Astrocyte of the spinal cord (primary cell): ENCODE data around the gene ADAM8.

Experiments used
- DNase-seq: peaks from one replicate; pipeline ENCODE4 v3.0.0; 2011; ENCODE audit warnings: low read depth, low spot score
- H3K4me3 ChIP-seq: 2 replicates; pipeline ENCODE4 v1.5.1; 2011; ENCODE audit warnings: low read depth, mild to moderate bottlenecking, low read length, moderate library complexity
- in situ Hi-C: cut with HindIII; loops from 2 replicates; pipeline ENCODE4 v1.10.0; 2017; ENCODE audit warnings: low sequenced_read_pairs
- TF ChIP-seq, protein P1 (sequence below): IDR thresholded peaks from 2 replicates; pipeline ENCODE4 v1.5.1; 2012; ENCODE audit warnings: low read depth, mild to moderate bottlenecking, low read length, inconsistent platforms

The ADAM8 gene

DNA sequence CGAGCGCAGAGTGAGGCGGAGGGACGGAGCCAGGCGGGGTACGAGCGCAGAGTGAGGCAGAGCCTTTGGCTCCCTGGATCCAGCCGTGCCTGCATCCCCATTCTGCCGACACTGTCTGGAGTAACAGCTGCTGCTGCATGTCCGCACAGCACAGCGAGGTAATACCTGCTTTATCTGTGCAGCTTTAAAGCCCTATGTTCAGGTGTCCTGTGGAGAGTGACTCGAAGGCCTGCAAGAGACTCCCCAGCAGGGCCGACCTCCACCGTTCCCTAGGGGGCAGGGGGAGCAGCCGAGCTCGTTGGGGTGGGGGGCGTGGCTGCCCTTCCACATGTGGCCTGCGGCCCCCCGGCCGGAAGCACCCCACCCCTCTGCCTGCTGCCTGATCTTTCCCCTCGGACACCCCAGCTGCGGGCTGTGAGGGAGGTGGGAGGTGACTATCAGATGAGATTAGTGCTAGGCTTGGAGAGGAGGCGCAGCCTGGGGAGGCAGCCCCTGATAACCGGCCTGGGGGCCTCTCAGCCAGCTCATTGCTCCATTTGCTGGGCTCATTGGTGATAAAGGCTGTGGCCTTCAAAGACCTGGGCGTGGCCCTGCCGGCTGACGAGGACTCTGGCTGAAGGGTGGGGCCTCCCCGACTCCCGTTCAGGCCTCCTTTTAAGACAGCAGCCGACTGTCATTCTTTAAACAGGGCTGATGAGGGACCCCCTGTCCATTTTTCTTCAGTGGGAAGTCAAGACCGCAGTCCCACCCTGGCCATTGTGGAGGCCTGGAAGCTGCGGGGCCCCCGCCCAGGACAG is 31.0 kb downstream of the ADAM8 start:
- H3K4me3 ChIP-seq: no peak overlapping the region
- TF ChIP-seq, protein P1, sequence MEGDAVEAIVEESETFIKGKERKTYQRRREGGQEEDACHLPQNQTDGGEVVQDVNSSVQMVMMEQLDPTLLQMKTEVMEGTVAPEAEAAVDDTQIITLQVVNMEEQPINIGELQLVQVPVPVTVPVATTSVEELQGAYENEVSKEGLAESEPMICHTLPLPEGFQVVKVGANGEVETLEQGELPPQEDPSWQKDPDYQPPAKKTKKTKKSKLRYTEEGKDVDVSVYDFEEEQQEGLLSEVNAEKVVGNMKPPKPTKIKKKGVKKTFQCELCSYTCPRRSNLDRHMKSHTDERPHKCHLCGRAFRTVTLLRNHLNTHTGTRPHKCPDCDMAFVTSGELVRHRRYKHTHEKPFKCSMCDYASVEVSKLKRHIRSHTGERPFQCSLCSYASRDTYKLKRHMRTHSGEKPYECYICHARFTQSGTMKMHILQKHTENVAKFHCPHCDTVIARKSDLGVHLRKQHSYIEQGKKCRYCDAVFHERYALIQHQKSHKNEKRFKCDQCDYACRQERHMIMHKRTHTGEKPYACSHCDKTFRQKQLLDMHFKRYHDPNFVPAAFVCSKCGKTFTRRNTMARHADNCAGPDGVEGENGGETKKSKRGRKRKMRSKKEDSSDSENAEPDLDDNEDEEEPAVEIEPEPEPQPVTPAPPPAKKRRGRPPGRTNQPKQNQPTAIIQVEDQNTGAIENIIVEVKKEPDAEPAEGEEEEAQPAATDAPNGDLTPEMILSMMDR: no peak
- no peak for DNase-seq
- in situ Hi-C loops: no loop called here

DNA sequence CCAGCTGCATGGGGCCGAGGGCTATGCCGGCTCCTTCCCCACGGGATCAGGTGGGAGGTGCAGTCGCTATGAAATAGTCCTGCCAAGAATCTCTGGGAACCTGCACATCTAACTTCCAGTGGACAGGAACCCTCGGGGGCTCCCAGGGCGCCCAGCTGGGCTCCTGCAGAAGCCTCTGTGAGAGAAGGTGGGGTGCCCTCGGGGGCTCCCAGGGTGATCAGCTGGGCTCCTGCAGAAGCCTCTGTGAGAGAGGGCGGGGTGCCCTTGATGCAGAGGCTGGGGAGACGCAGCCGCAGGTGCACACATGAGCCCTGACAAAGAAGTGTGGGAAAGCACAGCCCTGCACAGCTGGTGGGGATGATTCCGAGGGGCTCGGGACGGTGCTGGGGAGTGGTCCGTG is 33.1 kb downstream of the ADAM8 start:
- TF ChIP-seq, protein P1: no peak
- no peak for DNase-seq
- no peak overlapping the region for H3K4me3 ChIP-seq
- in situ Hi-C loops: no loop called here

DNA sequence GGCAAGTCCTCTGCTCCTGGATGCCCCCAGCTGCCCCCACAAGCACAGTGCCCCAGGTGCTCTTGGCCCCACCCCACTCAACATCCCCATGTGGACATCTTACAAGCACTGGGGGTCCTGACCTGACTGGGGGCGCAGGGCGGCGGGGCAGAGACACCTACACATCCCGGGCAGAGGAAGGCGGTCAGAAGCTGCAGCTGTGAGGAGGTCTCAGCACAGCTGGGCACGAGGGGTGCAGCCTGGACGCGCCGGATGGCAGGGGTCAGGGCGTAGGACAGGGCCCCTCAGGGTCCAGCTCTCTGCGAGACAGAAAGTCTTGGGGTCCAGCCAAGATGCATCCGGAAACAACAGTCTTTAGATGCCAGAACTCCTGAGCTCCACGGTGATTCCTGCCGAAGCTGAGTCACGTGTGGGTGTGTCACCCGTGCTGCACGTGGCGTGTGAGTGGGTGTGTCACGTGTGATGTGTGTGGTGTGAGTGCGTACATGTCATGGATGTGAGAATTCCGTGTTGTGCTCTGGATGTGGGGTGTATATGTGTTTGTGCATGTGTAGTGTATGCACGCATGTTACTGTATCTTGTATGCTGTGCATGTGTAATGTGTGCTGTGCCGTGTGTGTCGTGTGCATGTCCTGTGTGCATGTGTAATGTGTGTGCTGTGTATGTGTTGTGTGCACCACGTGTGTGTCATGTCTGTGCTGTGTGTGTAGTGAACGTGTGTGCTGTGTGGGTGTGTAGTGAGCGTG is 33.9 kb downstream of the ADAM8 start:
- in situ Hi-C loops: no loop called here
- no peak for DNase-seq
- H3K4me3 ChIP-seq: no peak overlapping the region
- TF ChIP-seq, protein P1: no peak

DNA sequence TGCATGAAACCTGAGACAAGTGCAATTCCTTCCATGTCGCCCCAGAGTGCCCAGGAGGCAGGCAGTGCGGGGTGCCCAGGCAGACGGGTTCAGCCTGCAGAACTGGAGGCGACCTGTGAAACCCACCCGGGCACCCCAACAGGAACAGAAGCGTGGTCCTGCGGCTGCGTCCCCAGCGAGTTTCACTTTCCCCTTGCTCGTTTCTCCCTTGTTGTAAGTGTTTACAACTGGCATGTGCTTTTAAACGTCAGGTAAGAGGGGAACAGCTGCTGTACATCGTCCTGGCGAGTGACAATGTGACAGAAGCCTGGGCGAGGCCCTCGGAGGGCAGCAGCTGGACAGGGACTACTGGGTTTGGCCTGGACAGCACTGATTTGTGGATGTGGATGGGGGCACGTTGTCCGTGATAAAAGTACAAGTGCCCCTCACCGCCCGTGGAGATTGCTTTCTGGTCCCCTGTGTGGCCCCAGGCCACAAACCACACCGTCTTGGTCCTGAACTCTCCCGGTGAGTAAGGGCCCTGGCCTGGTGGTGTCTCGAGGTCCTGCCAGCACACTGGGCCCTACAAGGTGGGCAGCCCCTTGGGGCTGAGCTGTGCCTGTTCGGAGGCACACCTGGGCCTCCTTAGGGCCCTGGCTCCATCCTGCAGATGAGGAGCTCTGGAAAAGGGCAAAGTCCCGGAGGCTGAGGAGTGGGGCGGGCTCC is 35.0 kb downstream of the ADAM8 start:
- no peak for DNase-seq
- H3K4me3 ChIP-seq: no peak overlapping the region
- in situ Hi-C loops: no loop called here
- TF ChIP-seq, protein P1: no peak

DNA sequence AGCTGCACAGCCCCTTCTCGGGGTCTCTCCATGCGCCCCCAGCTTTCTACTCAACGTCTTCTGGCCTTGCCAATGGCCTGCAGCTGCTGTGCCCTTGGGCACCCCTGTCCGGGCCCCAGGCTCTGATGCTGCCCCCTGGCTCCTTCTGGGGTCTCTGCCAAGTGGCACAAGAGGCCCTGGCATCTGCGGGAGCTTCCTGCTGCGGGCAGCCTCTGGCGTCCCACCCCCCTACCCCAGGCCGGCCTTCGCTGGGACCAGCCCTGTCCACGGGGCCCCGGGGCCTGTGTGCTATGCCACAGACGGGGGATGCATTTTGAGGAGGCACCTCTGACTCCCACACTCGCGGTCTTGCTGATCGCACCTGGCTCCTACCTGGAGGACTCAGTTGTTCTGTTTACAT is 36.7 kb downstream of the ADAM8 start:
- no peak overlapping the region for H3K4me3 ChIP-seq
- in situ Hi-C loops: no loop called here
- TF ChIP-seq, protein P1: no peak
- DNase-seq: no peak

DNA sequence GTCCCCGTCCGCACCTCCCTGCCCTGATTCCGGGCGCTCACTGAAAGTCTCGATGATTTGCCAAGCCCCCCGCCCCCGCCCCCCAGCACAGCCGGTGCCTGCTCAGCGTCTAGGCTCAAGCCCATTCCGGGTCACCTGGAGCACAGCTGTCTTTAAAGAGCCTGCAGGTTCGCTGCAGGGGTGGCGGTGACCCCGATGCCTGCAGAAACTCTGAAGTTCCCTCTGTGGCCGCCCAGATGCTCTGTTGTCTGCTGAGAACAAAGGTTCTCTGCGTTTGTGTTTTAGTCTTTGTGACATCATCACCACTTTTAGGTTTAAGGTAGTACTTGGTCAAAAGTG is 38.2 kb downstream of the ADAM8 start:
- no peak for DNase-seq
- H3K4me3 ChIP-seq: no peak overlapping the region
- TF ChIP-seq, protein P1: no peak
- in situ Hi-C loops: no loop called here
